ENCODE measurements around the gene SSR4.

DNA sequence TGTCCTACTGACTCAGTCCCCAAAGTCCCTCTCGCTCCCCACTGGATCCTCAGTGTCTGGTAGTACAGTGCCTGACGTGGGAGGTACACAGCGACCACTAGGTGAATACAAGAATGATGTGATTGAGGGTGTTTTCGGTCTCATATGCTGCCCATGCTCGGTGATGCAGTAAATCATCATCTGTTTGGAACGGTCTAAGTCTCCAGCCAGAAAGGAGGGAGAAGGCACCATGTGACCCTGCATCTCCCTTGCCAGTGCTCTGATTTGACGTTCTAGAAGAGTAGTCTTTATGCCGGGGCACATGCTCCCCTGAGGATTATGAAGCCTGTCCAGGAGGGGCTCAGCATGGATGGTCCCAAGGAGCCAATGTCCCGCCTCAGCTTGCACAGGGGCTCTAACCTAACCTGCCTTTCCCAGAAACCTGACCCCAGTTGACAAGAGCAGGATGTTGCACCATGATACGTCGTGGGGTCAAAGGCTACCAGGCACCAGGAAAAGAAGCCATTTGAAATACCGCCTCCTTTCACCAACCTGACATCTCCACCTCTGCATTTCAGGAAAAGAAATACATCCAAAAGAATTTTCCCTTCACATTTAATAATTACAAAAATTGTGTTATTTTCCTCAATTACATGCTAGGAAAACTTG lies 44.2 kb upstream of the SSR4 start:
- TF ChIP-seq, protein P1, sequence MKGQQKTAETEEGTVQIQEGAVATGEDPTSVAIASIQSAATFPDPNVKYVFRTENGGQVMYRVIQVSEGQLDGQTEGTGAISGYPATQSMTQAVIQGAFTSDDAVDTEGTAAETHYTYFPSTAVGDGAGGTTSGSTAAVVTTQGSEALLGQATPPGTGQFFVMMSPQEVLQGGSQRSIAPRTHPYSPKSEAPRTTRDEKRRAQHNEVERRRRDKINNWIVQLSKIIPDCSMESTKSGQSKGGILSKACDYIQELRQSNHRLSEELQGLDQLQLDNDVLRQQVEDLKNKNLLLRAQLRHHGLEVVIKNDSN (CRISPR knock-in tag; IDR thresholded peaks at IDR 0.05), result no peak
- no peak for TF ChIP-seq ESRRA (CRISPR knock-in tag; IDR thresholded peaks at IDR 0.05; ENCODE audit: borderline replicate concordance)

Measured in WTC11 (cell line).